Fibroblast of skin of right quadriceps (primary cell): ENCODE data around the gene SLC10A7.
A peak's percentile ranks its signal among the peaks of the same experiment; 100 is the strongest.

Experiments used
- DNase-seq: peaks from one replicate; pipeline ENCODE4 v3.0.0-alpha.2; 2013

The SLC10A7 gene

GRCh38 chr4:146521541-146522097, at the start of gene SLC10A7:
SLC10A7 (minus strand) TSS chr4:146521940; CDS start chr4:146521717, 223 bp downstream.
- DNase-seq: peak; percentile 72

- peak; percentile 4 for DNase-seq
These were observed 45.7 kb upstream of the SLC10A7 start for GRCh38 chr4:146567396-146567795.

- DNase-seq: no peak
These were observed 42.8 kb upstream of the SLC10A7 start for GRCh38 chr4:146564492-146564891.

- no peak for DNase-seq
These were observed 28.4 kb upstream of the SLC10A7 start for GRCh38 chr4:146550161-146550560.

DNA sequence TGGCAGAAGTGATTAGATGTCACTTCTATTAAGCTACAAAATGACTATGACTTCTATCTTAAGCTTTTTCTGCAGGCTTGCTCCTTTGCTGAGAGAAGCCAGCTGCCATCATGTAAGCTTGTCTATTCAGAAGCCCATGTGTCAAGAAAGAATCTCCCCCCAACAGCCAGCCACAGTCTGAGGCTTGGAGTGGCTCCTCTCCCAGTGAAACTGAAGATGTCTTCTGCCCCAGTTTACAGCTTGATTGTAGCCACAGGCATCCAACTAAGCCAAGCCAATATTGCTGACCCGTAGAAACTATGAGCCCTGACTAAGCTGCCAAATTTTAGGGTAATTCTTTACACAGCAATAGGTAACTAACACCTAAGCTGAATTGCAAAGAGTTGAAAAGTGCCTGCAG, 26.7 kb upstream of the SLC10A7 start:
- DNase-seq: no peak

- DNase-seq: no peak
These were observed 23.4 kb upstream of the SLC10A7 start for GRCh38 chr4:146545102-146545501.

DNA sequence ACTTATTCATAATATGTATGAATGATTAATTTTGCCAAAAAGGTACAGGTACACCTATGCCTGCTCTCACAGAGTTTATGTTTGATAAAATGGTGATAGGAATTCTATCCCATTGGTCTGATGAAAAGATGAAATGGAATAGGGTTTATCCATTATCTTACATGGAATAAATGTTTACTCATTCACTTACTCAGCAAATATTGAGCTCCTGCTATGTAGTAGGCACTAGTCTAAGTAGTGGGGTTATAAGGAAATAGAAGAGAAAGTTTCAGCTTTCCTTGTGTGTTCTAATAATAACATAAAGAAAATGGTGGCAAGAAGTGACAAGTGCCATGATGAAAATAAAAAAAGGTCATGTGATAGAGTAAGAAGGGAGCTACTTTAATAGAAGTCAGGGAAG, 12.4 kb upstream of the SLC10A7 start:
- no peak for DNase-seq

- no peak for DNase-seq
These were observed 4.0 kb upstream of the SLC10A7 start for GRCh38 chr4:146525754-146526153.

GRCh38 chr4:146524663-146525062, 2.9 kb upstream of the SLC10A7 start:
- no peak for DNase-seq

- peak; percentile 6 for DNase-seq
These were observed 1.1 kb upstream of the SLC10A7 start for GRCh38 chr4:146522869-146523205.

DNA sequence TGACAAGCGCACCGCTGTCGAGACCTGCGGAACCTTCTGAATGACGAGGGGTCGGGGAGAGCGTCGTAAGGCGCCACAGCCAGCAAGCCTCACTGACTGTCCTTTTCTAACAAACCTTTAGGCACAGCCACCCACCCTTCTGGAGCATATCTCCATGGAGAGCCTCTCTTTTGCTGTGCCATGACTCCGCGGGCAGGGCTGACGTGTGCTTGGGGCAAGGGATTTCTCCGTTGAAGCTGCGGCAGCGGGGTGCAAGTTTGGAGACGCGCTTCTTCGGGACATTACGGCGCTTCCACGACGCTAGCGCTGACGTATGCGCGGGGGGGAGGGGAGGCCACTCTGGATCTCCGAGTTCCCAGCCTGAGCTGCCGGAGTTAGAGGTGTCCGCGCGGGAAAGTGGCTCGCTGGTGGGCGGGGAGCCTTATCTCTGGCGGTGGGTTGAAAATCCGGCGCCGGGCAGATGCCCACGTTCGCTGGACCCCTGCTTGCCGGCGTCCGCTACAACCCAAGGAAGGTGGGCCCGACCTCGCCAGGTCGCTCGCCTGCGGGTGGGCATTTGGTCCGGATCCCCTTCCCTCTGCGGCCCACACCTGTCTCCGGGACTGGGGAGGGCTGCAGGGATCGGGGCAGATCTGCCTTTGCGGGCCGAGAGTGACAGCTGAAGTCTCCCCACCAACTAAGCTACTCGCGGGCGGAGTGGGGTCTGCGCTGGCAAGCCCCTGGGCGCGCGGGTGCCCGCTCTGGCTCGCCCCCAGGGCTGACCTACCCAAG, 543 bp upstream of the SLC10A7 start:
- DNase-seq: peak; percentile 82

DNA sequence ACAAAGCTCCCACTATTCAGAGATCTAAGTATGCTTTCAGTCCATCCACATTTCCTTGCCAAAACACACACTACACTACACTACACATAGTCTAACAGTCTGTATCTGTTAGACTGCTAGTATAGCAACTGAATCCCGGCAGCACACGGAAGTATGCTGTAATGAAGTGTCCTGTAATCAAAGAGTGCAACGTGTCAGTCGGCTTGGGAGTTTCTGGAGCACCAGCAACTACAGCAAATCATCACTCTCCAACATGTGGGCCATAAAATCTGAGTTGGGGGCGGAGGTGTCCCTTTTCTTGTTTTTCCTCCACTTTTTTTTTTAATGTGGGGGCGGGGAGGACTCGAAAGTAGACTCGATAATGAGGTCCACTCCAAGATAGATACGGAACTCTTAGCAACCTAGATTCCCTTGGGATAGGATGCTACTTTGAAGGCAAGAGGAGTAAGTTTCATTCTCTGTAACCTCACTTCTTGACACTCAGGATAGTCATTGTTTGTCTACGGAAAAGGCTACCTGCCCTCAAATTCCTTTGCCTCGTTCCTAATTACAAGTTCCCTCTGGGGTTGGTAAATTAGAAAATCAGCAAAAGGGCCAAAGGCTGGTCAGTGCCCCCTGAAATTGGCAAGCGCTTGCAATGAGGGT, 722 bp downstream of the SLC10A7 start:
- DNase-seq: peak; percentile 73

DNA sequence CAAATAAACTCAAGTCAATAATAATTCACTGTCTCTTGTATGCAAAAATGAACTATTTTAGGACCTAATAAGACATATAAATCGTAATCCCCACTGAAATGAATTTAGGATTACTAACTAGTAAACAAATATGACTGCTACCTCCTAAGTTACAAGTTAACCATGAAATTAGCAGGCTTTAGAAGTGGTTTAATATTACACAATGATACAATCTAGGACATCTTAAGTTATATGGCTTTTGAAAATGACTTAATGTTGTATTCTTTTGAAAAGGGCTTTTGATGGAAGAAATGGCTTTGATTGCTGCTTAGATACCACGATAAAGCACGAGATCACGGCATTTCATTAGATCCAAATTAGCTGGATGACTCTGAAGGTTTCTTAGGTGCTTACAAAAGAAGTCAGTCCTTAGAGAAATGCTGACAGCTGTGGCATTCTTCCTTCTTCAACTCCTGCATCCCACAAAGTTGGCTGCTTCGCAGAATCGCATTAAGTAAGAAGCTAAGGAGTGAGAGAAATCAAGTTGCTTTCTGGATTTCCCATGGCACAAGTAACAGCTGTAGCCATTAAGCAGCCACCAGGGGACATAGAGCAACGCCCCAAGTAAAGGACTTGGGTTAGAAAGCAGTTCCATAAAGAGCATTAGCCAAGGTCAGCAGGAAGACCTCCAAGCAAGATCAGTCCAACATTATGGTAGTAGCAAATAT, 6.9 kb downstream of the SLC10A7 start:
- DNase-seq: no peak

DNA sequence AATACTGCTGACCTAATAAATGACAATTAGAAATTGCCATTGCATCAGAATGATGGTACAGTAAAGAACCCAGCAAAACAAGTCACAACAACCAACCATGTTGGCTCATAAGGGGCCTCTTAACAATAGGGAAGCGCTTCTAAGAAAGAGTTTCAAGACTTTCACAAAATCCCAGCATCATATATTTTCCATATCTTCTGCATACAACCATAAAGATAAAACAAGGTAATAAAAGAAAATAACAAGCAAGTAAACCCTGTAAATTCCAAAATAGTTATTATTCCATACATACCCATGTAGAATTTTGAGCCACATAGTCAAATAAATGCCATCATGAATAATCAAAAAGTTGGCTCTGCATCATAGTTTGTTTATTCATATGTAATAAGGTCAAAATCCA, 8.2 kb downstream of the SLC10A7 start:
- no peak for DNase-seq

DNA sequence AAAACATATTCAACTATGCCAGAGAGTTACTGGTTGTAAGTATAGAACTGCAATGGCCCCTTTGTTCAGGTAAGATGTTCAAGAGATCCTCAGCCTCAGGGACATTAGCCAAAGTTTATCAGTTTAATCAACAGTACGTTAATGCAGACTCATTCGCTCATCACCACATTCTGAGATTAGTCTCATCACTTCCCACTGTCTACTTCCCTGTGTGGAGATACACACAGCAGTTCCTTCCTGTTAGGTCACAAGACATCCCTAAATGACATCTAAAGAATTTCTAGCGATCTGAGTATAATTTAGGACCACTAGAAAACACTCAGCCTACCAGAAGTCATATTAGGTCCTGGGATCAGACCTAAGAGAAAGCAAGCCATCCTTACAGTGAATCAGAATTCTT, 10.4 kb downstream of the SLC10A7 start:
- no peak for DNase-seq

- no peak for DNase-seq
These were observed 10.8 kb downstream of the SLC10A7 start for GRCh38 chr4:146510942-146511341.

- DNase-seq: peak; percentile 1
These were observed 13.4 kb downstream of the SLC10A7 start for GRCh38 chr4:146508229-146508939.

- no peak for DNase-seq
These were observed 14.1 kb downstream of the SLC10A7 start for GRCh38 chr4:146507632-146508031.

GRCh38 chr4:146506272-146506671, 15.5 kb downstream of the SLC10A7 start:
- no peak for DNase-seq

DNA sequence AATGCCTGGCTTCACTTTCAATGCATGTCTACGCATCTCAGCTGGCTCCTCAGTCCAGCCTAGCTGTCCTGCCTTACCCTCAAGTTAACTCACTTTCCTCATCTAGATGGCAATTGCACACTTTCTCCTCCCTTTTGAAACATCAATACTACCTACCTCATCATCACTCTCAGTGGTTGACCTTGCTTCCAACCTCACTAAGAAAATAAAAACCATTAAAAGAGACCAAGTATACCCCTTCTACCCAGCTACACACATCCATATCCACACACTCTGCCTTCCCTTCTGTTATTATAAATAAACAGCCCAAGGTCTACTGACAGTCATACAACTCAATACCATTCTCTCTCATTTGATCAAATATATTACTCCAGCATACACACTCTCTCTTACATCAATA, 21.5 kb downstream of the SLC10A7 start:
- no peak for DNase-seq

- no peak for DNase-seq
These were observed 23.4 kb downstream of the SLC10A7 start for GRCh38 chr4:146498291-146498690.

GRCh38 chr4:146495269-146495668, 26.5 kb downstream of the SLC10A7 start:
- peak; percentile 18 for DNase-seq

DNA sequence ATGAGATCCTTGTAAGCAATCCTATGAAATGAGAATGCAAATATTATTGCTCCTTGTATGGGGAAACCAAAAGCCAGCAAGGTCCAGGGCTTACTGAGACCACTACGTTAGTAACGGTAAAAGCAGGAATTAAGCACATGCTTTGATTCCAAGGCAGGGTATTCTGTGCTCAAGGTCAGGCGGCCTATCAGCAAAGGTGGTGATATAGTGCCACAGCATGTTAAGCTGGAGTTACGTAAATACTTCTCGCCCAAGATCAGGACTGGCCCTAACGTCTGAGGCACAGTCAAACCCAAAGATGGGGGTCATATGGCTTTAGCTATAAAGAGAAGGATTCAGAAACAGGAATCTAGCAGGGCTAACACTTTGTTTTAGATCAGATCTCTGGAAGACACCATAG, 27.6 kb downstream of the SLC10A7 start:
- DNase-seq: no peak
